ENCODE results near the gene TUBG2. TPM values are rescaled to one million over a fixed set of nuclear protein-coding genes. Genes with fewer than 3 reads are reported as not detected.

The TUBG2 gene
- total RNA-seq, 2 donors from 2014 or later, result 36.8 to 57.7 TPM

DNA sequence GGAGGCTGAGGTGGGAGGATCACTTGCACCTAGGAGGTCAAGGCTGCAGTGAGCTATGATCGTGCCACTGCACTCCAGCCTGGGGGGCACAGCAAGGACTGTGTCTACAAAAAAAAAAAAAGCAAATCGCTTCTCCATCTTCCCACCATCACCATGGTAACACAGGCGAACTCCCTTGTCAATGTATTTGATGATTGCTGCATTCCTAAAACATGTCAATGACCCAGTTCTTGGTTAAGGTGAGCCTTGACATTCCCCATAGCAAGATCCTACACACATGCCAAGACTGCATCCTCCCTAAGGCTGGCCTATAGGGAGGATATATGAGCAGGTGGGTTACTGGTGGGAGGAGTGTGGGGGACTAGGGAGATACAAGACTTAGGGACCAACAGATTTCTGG is 35.4 kb downstream of the TUBG2 start:
- H3K27me3 ChIP-seq (replicated peaks; ENCODE audit: insufficient read depth), result no peaks in the 10 kb centered on the region
- no peak for TF ChIP-seq POLR2A (IDR thresholded peaks at IDR 0.05)
- no peak for TF ChIP-seq POLR2AphosphoS5 (IDR thresholded peaks at IDR 0.05)
- TF ChIP-seq, protein P1, sequence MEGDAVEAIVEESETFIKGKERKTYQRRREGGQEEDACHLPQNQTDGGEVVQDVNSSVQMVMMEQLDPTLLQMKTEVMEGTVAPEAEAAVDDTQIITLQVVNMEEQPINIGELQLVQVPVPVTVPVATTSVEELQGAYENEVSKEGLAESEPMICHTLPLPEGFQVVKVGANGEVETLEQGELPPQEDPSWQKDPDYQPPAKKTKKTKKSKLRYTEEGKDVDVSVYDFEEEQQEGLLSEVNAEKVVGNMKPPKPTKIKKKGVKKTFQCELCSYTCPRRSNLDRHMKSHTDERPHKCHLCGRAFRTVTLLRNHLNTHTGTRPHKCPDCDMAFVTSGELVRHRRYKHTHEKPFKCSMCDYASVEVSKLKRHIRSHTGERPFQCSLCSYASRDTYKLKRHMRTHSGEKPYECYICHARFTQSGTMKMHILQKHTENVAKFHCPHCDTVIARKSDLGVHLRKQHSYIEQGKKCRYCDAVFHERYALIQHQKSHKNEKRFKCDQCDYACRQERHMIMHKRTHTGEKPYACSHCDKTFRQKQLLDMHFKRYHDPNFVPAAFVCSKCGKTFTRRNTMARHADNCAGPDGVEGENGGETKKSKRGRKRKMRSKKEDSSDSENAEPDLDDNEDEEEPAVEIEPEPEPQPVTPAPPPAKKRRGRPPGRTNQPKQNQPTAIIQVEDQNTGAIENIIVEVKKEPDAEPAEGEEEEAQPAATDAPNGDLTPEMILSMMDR (IDR thresholded peaks at IDR 0.05), result no peak
- H3K4me3 ChIP-seq, result no peak overlapping the region
- no peaks in the 10 kb centered on the region for H3K36me3 ChIP-seq
- no peak for DNase-seq (ENCODE audit: low spot score)
- H3K4me1 ChIP-seq (replicated peaks), result no peaks in the 10 kb centered on the region
- no peaks in the 10 kb centered on the region for H3K9me3 ChIP-seq
- 90% methylated on average over 3 of the region's 3 CpGs for WGBS
- H3K27ac ChIP-seq, result no peak overlapping the region
- intact Hi-C loops (cut with DNase I), result no loop called here

DNA sequence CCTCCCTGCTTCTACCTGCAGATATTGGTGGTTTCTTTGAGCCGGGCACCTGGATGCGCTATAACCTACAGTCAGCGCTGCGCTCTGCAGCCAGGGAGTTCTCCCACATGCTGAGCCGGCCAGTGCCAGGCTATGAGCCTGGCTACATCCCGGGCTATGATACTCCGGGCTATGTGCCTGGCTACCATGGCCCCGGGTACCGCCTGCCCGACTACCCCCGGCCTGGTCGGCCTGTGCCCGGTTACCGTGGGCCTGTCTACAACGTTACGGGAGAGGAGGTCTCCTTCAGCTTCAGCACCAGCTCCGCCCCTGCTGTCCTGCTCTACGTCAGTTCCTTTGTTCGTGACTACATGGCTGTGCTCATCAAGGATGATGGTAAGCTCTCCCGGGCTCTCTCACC is 36.4 kb downstream of the TUBG2 start:
- Histone ChIP-seq H3K9me3 (no peaks in the 10 kb centered on the region), H3K27me3 (replicated peaks; ENCODE audit: insufficient read depth) (no peaks in the 10 kb centered on the region), H3K4me3 (no peak overlapping the region), H3K36me3 (no peaks in the 10 kb centered on the region), H3K4me1 (replicated peaks) (no peaks in the 10 kb centered on the region), H3K27ac (no peak overlapping the region)
- intact Hi-C loops (cut with DNase I), result no loop called here
- no peak for DNase-seq (ENCODE audit: low spot score)
- WGBS, result 90% methylated on average over 20 of the region's 20 CpGs
- TF ChIP-seq, protein P1 (IDR thresholded peaks at IDR 0.05), result no peak
- TF ChIP-seq POLR2A (IDR thresholded peaks at IDR 0.05) (no peak), POLR2AphosphoS5 (IDR thresholded peaks at IDR 0.05) (no peak)

DNA sequence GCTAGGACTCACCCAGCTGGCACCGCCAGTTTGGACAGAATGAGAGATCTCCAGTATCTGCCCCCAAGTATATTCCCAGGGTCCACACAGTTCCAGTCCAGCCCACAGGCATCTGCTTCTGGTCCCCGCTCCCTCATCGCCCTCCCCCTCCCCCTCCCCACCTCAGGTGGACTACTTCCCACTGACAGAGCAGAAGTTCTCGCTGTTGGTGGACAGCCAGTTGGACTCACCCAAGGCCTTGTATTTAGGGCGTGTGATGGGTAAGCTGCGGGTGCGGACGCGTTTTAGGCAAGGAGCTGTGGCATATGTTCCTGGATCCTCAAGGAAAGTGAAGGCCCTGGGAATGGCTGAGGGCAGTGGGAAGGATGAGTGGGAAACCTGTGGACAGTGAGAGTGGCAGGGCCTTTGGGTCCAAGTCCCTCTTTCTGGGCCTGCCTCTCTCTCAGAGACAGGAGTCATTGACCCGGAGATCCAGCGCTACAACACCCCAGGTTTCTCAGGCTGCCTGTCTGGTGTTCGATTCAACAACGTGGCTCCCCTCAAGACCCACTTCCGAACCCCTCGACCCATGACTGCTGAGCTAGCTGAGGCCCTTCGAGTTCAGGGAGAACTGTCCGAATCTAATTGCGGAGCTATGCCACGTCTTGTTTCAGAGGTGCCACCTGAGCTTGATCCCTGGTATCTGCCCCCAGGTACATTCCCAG is 38.2 kb downstream of the TUBG2 start:
- H3K36me3 ChIP-seq, result peaks cover 2 to 5% of the 10 kb centered on the region in 2 donors
- WGBS, result 92% methylated on average over 19 of the region's 19 CpGs
- H3K27ac ChIP-seq, result no peak overlapping the region
- intact Hi-C loops (cut with DNase I), result no loop called here
- no peaks in the 10 kb centered on the region for H3K27me3 ChIP-seq (replicated peaks; ENCODE audit: insufficient read depth)
- no peaks in the 10 kb centered on the region for H3K4me1 ChIP-seq (replicated peaks)
- no peak for DNase-seq (ENCODE audit: low spot score)
- H3K9me3 ChIP-seq, result no peaks in the 10 kb centered on the region
- H3K4me3 ChIP-seq, result no peak overlapping the region
- TF ChIP-seq POLR2AphosphoS5 (IDR thresholded peaks at IDR 0.05), result no peak
- no peak for TF ChIP-seq POLR2A (IDR thresholded peaks at IDR 0.05)
- TF ChIP-seq, protein P1 (IDR thresholded peaks at IDR 0.05), result no peak

DNA sequence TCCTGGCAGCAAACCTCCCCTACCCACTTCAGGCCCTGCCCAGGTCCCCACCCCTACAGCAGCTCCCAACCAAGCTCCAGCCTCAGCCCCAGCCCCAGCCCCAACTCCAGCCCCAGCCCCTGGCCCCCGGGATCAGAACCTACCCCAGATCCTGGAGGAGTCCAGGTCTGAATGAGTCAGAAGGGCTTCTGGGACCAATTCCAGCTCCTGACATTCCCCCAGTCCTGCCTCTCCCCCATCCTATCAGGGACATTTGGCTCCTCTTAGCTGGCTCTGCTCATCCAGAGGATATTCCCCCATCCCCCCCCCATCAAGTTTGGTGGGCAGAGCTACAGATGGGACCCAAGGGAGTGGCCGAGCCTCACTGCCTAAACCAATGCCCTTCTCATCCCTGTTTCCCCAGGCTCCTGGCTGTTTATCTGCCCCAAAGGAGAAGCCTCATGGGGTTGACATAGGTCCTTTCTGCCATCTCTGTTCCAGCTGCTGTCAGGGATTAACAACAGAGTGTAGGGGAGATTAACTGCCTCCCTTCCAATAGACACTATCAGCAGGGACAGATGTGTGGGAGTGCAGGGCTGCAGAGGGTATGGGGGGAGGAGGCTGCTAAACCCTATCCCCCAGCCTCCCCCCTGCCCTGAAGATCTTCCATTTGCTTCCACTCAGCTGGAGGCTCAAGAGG is 39.8 kb downstream of the TUBG2 start:
- no peak for DNase-seq (ENCODE audit: low spot score)
- H3K9me3 ChIP-seq, result no peaks in the 10 kb centered on the region
- no peaks in the 10 kb centered on the region for H3K27me3 ChIP-seq (replicated peaks; ENCODE audit: insufficient read depth)
- intact Hi-C loops (cut with DNase I), result no loop called here
- H3K36me3 ChIP-seq, result peaks cover 5 to 8% of the 10 kb centered on the region in 2 donors
- WGBS, result 43% methylated on average over 2 of the region's 2 CpGs
- H3K27ac ChIP-seq, result no peak overlapping the region
- no peaks in the 10 kb centered on the region for H3K4me1 ChIP-seq (replicated peaks)
- H3K4me3 ChIP-seq, result no peak overlapping the region
- TF ChIP-seq POLR2AphosphoS5 (IDR thresholded peaks at IDR 0.05) (no peak), POLR2A (IDR thresholded peaks at IDR 0.05) (no peak)
- TF ChIP-seq, protein P1 (IDR thresholded peaks at IDR 0.05), result no peak

DNA sequence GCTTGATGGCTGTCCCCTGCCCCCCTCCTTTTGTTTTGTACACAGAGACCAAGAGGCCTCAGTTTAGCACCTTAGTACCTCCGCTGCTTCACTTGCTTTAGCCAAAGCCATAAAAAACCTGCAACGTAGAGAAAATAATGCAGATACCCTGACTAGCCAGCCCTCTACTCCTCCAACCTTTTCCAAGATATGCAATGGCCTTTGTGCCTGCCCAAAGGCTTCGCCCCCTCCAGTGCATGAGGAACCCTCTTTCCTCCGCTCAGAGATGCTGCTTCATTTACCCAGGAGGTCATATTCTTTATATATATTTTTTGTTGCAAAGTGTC is 40.3 kb downstream of the TUBG2 start:
- intact Hi-C loops (cut with DNase I), result no loop called here
- no peak for DNase-seq (ENCODE audit: low spot score)
- WGBS, result 82% methylated on average over 4 of the region's 4 CpGs
- no peak for TF ChIP-seq POLR2A (IDR thresholded peaks at IDR 0.05)
- TF ChIP-seq, protein P1 (IDR thresholded peaks at IDR 0.05), result no peak
- TF ChIP-seq POLR2AphosphoS5 (IDR thresholded peaks at IDR 0.05), result no peak
- Histone ChIP-seq H3K27me3 (replicated peaks; ENCODE audit: insufficient read depth) (no peaks in the 10 kb centered on the region), H3K4me1 (replicated peaks) (no peaks in the 10 kb centered on the region), H3K27ac (no peak overlapping the region), H3K4me3 (no peak overlapping the region), H3K9me3 (no peaks in the 10 kb centered on the region), H3K36me3 (peaks cover 5 to 8% of the 10 kb centered on the region in 2 donors)

Data from prostate gland (tissue), 2 donors.